Thoracic aorta (tissue), 2 donors: ENCODE results near the gene NAV2. TPM values are rescaled to one million over a fixed set of nuclear protein-coding genes. Genes with fewer than 3 reads are reported as not detected.
A peak's percentile ranks its signal among the peaks of the same experiment; 100 is the strongest.

Source experiments
- ATAC-seq: fragments of 150-250 bp; one replicate; pipeline ENCODE4 v1.8.0; 2017; ENCODE audit warnings: low read depth; ENCODE audit not compliant: insufficient number of reproducible peaks, low FRiP score
- DNase-seq: peaks from one replicate; pipeline ENCODE4 v3.0.0-alpha.2; 2020; ENCODE audit warnings: low spot score
- H3K27ac ChIP-seq, 2 donors: fragments of 200-600 bp; sonication (generic); 1 replicate in 1 of 2; 2 replicates in 1 of 2; pipeline ENCODE4 v1.5.1; 2016; ENCODE audit warnings: mild to moderate bottlenecking in 2 of 2, moderate library complexity in 2 of 2
- H3K27me3 ChIP-seq: fragments of 200-600 bp; sonication (generic); replicated peaks from 2 replicates; pipeline ENCODE4 v1.6.0; 2016; ENCODE audit warnings: mild to moderate bottlenecking; ENCODE audit not compliant: insufficient read depth
- H3K36me3 ChIP-seq: fragments of 200-600 bp; sonication (generic); one replicate; pipeline ENCODE4 v1.5.1; 2016
- H3K4me1 ChIP-seq, 2 donors: fragments of 200-600 bp; sonication (generic); 1 replicate in 1 of 2; 2 replicates in 1 of 2; pipeline versions ENCODE4 v1.5.1 to v1.6.0; 2016; ENCODE audit warnings: low read depth in 2 of 2, mild to moderate bottlenecking in 1 of 2; ENCODE audit not compliant: control insufficient read depth in 1 of 2
- H3K4me3 ChIP-seq: fragments of 200-600 bp; sonication (generic); 2 replicates; pipeline ENCODE4 v1.5.1; 2016; ENCODE audit warnings: mild to moderate bottlenecking
- H3K9me3 ChIP-seq: fragments of 200-600 bp; sonication (generic); 2 replicates; pipeline ENCODE4 v1.5.1; 2016
- CTCF ChIP-seq: fragments of 200-600 bp; sonication (generic); IDR thresholded peaks from one replicate; pipeline ENCODE4 v1.5.1; 2019; ENCODE audit warnings: antibody characterized with exemption
- total RNA-seq, 2 donors: library from RNA; depleted of rRNA; stranded (reverse); fragments of >200 nt; gene quantifications; one replicate each; pipeline versions ENCODE4 v1.1.0 to v1.2.3, GENCODE V29; 2016

Gene NAV2
- total RNA-seq, 2 donors from 2014 or later, result 125 to 230 TPM

GRCh38 chr11:19724765-19725164 is 12.1 kb downstream of the NAV2 start:
- H3K4me3 ChIP-seq, result peak overlapping the region; percentile 42
- H3K4me1 ChIP-seq, result peaks cover 81 to 97% of the 10 kb centered on the region in 2 donors
- H3K36me3 ChIP-seq, result peaks cover 12% of the 10 kb centered on the region
- peak overlapping the region; percentile 84 to 94 for H3K27ac ChIP-seq
- TF ChIP-seq CTCF, result no peak
- no peaks in the 10 kb centered on the region for H3K9me3 ChIP-seq
- no peak for ATAC-seq
- no peaks in the 10 kb centered on the region for H3K27me3 ChIP-seq
- no peak for DNase-seq

- Histone ChIP-seq H3K27me3 (no peaks in the 10 kb centered on the region), H3K27ac (peak overlapping the region; percentile 88 to 94), H3K4me1 (peaks cover 78 to 97% of the 10 kb centered on the region in 2 donors), H3K36me3 (peaks cover 12% of the 10 kb centered on the region), H3K9me3 (no peaks in the 10 kb centered on the region), H3K4me3 (peak overlapping the region; percentile 42)
- peak; percentile 56 for ATAC-seq
- TF ChIP-seq CTCF, result no peak
- peak; percentile 44 for DNase-seq
These were observed 12.9 kb downstream of the NAV2 start for GRCh38 chr11:19725379-19726079.

DNA sequence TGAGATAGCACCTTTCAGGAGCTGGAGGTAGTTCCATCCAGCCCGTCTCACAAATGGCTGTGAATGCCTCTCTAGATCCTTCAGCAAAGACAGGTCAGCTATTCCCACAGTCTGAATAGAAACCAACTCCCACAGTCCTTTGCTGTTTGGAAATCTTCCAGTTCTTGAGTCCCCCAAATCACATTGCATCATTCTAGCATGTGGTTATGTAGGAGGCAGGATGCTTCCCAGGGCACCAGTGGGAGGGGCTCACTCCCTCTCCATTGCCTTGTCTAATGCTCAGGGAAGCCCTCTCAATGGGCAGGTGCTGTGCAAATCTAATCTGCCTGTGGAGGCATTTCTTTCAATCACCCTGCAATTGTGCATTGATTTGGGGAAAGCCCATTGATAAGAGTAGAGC is 14.6 kb downstream of the NAV2 start:
- peak overlapping the region; percentile 88 to 94 for H3K27ac ChIP-seq
- no peaks in the 10 kb centered on the region for H3K9me3 ChIP-seq
- peaks cover 70 to 97% of the 10 kb centered on the region in 2 donors for H3K4me1 ChIP-seq
- ATAC-seq (no peak), DNase-seq (no peak)
- no peak overlapping the region for H3K4me3 ChIP-seq
- no peaks in the 10 kb centered on the region for H3K27me3 ChIP-seq
- peaks cover 8% of the 10 kb centered on the region for H3K36me3 ChIP-seq
- TF ChIP-seq CTCF, result no peak

DNA sequence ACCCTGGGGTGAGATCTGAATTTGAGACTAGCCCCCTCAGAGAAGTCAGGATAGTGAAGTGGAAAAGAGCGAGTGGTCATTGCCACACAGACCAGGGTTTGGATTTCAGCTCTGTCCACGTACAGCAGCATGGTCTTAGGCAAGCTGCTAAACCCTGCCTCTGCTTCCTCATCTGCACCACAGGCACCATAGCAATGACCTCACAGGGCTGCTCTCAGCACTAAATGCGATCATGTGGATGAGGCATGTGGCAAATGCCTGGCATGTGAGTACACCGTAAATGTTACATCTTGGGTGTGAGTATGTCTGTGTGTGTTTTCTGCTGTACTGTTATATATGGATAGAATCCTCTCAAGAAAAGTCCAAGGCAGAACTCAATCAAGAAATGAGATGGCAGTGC is 15.8 kb downstream of the NAV2 start:
- no peak for ATAC-seq
- TF ChIP-seq CTCF, result no peak
- Histone ChIP-seq H3K27ac (peak overlapping the region; percentile 88 to 94), H3K9me3 (no peaks in the 10 kb centered on the region), H3K36me3 (peaks cover 8% of the 10 kb centered on the region), H3K27me3 (no peaks in the 10 kb centered on the region), H3K4me3 (no peak overlapping the region), H3K4me1 (peaks cover 64 to 97% of the 10 kb centered on the region in 2 donors)
- DNase-seq, result no peak

DNA sequence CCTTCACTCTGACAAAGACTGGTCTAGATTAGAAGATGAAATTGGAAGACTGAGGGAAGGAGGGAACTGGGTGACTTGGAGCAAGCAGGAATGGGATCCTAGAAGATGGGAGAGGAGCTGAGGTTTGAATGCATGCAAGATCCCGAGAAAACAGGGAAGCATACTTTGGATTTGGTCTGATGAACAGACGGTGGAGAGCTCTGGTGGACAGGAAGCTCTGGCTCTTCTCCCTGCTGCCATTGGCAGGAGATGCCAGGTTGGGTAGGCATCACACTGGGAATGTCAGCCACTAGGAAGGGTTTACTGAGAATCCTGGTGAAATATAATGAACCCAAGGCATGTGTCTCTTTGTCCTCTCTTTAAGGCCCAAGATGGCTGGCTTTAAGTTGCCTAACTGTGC is 16.5 kb downstream of the NAV2 start:
- Histone ChIP-seq H3K36me3 (peaks cover 8% of the 10 kb centered on the region), H3K27me3 (no peaks in the 10 kb centered on the region), H3K9me3 (no peaks in the 10 kb centered on the region), H3K4me3 (no peak overlapping the region), H3K27ac (peak overlapping the region; percentile 81 to 94), H3K4me1 (peaks cover 66 to 97% of the 10 kb centered on the region in 2 donors)
- no peak for DNase-seq
- no peak for ATAC-seq
- TF ChIP-seq CTCF, result no peak
